H1 (cell line): ENCODE results near the gene PPM1G. TPM values are rescaled to one million over a fixed set of nuclear protein-coding genes. Genes with fewer than 3 reads are reported as not detected.
A peak's percentile ranks its signal among the peaks of the same experiment; 100 is the strongest.

Experiments
- CTCF ChIA-PET: fragments of 300-600 bp; sonication (Branson Sonifier 250); formaldehyde crosslinking; loops from one replicate; lab custom pipeline; 2021; ENCODE audit not compliant: partially characterized antibody; lab: Charles Lee
- POLR2A ChIA-PET: fragments of 300-600 bp; sonication (Branson Sonifier 250); formaldehyde crosslinking; loops from one replicate; lab custom pipeline; 2021; ENCODE audit warnings: inconsistent platforms; ENCODE audit not compliant: partially characterized antibody; lab: Charles Lee
- DNase-seq, 2 experiments: peaks; one replicate each; pipeline versions ENCODE4 v3.0.0 to v3.0.0-alpha.2; 2010 to 2022; ENCODE audit warnings: low spot score in 2 of 2, low read depth in 1 of 2, mixed read lengths in 1 of 2
- FAIRE-seq: peaks from 2 replicates; lab custom pipeline; 2011; peaks lifted over from hg19 to GRCh38; lab: Jason Lieb, UNC
- H2AFZ ChIP-seq: 2 replicates; pipeline ENCODE4 v1.8.1; 2012; ENCODE audit warnings: low read length, inconsistent platforms
- H2AK5ac ChIP-seq: 2 replicates; pipeline ENCODE4 v1.6.1; 2013; ENCODE audit warnings: low read depth, low read length
- H2BK120ac ChIP-seq: replicated peaks from 2 replicates; pipeline ENCODE3; 2013; ENCODE audit warnings: low read depth, low read length, inconsistent platforms
- H2BK12ac ChIP-seq: 2 replicates; pipeline ENCODE4 v1.6.1; 2013; ENCODE audit warnings: low read depth, low read length
- H2BK15ac ChIP-seq: 2 replicates; pipeline ENCODE4 v1.6.1; 2013; ENCODE audit warnings: low read length
- H2BK20ac ChIP-seq: 2 replicates; pipeline ENCODE4 v1.6.1; 2013; ENCODE audit warnings: low read length
- H2BK5ac ChIP-seq: 2 replicates; pipeline ENCODE4 v1.6.1; 2013; ENCODE audit warnings: low read depth, low read length
- H3K14ac ChIP-seq: 2 replicates; pipeline ENCODE4 v1.6.1; 2013; ENCODE audit warnings: inconsistent platforms; ENCODE audit not compliant: insufficient read length
- H3K18ac ChIP-seq: 2 replicates; pipeline ENCODE4 v1.6.1; 2013; ENCODE audit warnings: low read length; ENCODE audit errors: extremely low read depth
- H3K23ac ChIP-seq: 2 replicates; pipeline ENCODE4 v1.6.1; 2013; ENCODE audit warnings: inconsistent platforms; ENCODE audit not compliant: insufficient read length
- H3K23me2 ChIP-seq: 2 replicates; pipeline ENCODE4 v1.6.1; 2013; ENCODE audit warnings: low read depth, low read length
- H3K27ac ChIP-seq: 2 replicates; pipeline ENCODE4 v1.6.1; 2011; ENCODE audit warnings: low read depth, low read length, inconsistent platforms
- H3K27me3 ChIP-seq, 4 experiments: replicated peaks in 1 of 4; 1 replicate in 1 of 4; 2 replicates in 3 of 4; pipeline versions ENCODE4 v1.6.1 to v1.8.1; 2011 to 2013; ENCODE audit warnings: low read length in 3 of 4, mild to moderate bottlenecking in 3 of 4, inconsistent platforms in 2 of 4, mixed read lengths in 2 of 4, moderate library complexity in 1 of 4; ENCODE audit not compliant: control insufficient read depth in 3 of 4, insufficient read depth in 3 of 4; ENCODE audit errors: extremely low read depth in 1 of 4
- H3K36me3 ChIP-seq, 4 experiments: 2 replicates each; pipeline versions ENCODE4 v1.6.1 to v1.8.1; 2011 to 2013; ENCODE audit warnings: mild to moderate bottlenecking in 4 of 4, low read length in 3 of 4, moderate library complexity in 2 of 4, control low read depth in 1 of 4, inconsistent platforms in 1 of 4; ENCODE audit not compliant: insufficient read depth in 4 of 4, control insufficient read depth in 2 of 4
- H3K4ac ChIP-seq: replicated peaks from 2 replicates; pipeline ENCODE3; 2013; ENCODE audit warnings: low read length, low read depth, mixed read lengths, inconsistent platforms; ENCODE audit not compliant: insufficient read length
- H3K4me1 ChIP-seq, 4 experiments: replicated peaks in 1 of 4; 1 replicate in 1 of 4; 2 replicates in 3 of 4; pipeline versions ENCODE4 v1.6.1 to v1.8.1; 2011 to 2013; ENCODE audit warnings: low read length in 3 of 4, inconsistent platforms in 2 of 4, mixed read lengths in 1 of 4; ENCODE audit not compliant: insufficient read depth in 4 of 4, control insufficient read depth in 3 of 4
- H3K4me2 ChIP-seq, 2 experiments: 2 replicates each; pipeline versions ENCODE4 v1.6.1 to v1.8.1; 2011 to 2013; ENCODE audit warnings: low read depth in 2 of 2, low read length in 2 of 2, control low read depth in 1 of 2, inconsistent platforms in 1 of 2, mild to moderate bottlenecking in 1 of 2; ENCODE audit not compliant: insufficient read depth in 1 of 2
- H3K4me3 ChIP-seq, 4 experiments: fragments of 200-600, 300-600 bp in 1 of 4; sonication (generic), shearing (Covaris generic), sonication (Bioruptor Twin) in 1 of 4; 2 replicates each; pipeline versions ENCODE4 v1.5.1 to v1.8.1; 2011 to 2016; ENCODE audit warnings: low read length in 4 of 4, low read depth in 3 of 4, control low read depth in 2 of 4, inconsistent platforms in 2 of 4, mild to moderate bottlenecking in 2 of 4, mixed read lengths in 1 of 4, moderate library complexity in 1 of 4; ENCODE audit not compliant: insufficient read depth in 2 of 4; ENCODE audit errors: extremely low read depth in 1 of 4
- H3K56ac ChIP-seq: replicated peaks from 2 replicates; pipeline ENCODE3; 2013; ENCODE audit warnings: low read depth, mild to moderate bottlenecking, mixed read lengths, low read length, inconsistent platforms; ENCODE audit not compliant: insufficient read length
- H3K79me1 ChIP-seq: 2 replicates; pipeline ENCODE4 v1.6.1; 2013; ENCODE audit warnings: low read depth, low read length, control low read depth
- H3K79me2 ChIP-seq, 2 experiments: 2 replicates each; pipeline versions ENCODE4 v1.6.1 to v1.8.1; 2012 to 2013; ENCODE audit warnings: low read length in 2 of 2, mild to moderate bottlenecking in 2 of 2, inconsistent platforms in 1 of 2; ENCODE audit not compliant: insufficient read depth in 2 of 2, control insufficient read depth in 1 of 2
- H3K9ac ChIP-seq, 4 experiments: replicated peaks in 1 of 4; 1 replicate in 1 of 4; 2 replicates in 3 of 4; pipeline versions ENCODE4 v1.6.1 to v1.8.1; 2011 to 2013; ENCODE audit warnings: low read depth in 3 of 4, low read length in 3 of 4, control low read depth in 2 of 4, mild to moderate bottlenecking in 2 of 4, moderate library complexity in 2 of 4, inconsistent platforms in 1 of 4; ENCODE audit errors: extremely low read depth in 1 of 4
- H3K9me3 ChIP-seq, 2 experiments: 2 replicates each; pipeline versions ENCODE4 v1.6.1 to v1.8.1; 2012 to 2013; ENCODE audit warnings: mild to moderate bottlenecking in 2 of 2, moderate library complexity in 2 of 2, control low read depth in 1 of 2, inconsistent platforms in 1 of 2, low read depth in 1 of 2, low read length in 1 of 2, mixed read lengths in 1 of 2; ENCODE audit not compliant: insufficient read depth in 2 of 2
- H4K20me1 ChIP-seq, 2 experiments: replicated peaks in 1 of 2; 2 replicates each; pipeline versions ENCODE3 to v1.8.1; 2011 to 2013; ENCODE audit warnings: inconsistent platforms in 2 of 2, low read length in 2 of 2, mild to moderate bottlenecking in 1 of 2; ENCODE audit not compliant: insufficient read depth in 2 of 2, control insufficient read depth in 1 of 2
- H4K5ac ChIP-seq: 2 replicates; pipeline ENCODE4 v1.6.1; 2013; ENCODE audit warnings: low read length, low read depth, mixed read lengths, inconsistent platforms; ENCODE audit not compliant: insufficient read length
- H4K8ac ChIP-seq: 2 replicates; pipeline ENCODE4 v1.8.0; 2013; ENCODE audit warnings: mild to moderate bottlenecking, moderate library complexity, low read length, inconsistent platforms; ENCODE audit not compliant: insufficient read depth; ENCODE audit errors: extremely low read depth
- H4K91ac ChIP-seq: replicated peaks from 2 replicates; pipeline ENCODE3; 2013; ENCODE audit warnings: low read length, mixed read lengths, inconsistent platforms; ENCODE audit not compliant: insufficient read length
- GABPA ChIP-seq: IDR thresholded peaks from 2 replicates; pipeline ENCODE4 v1.6.1; 2011; ENCODE audit warnings: mild to moderate bottlenecking, low read length, moderate library complexity, borderline replicate concordance; ENCODE audit not compliant: insufficient read depth
- MAFK ChIP-seq: IDR thresholded peaks from 2 replicates; pipeline ENCODE4 v1.6.1; 2012; ENCODE audit warnings: low read depth, mild to moderate bottlenecking, improper control_type of control experiment, low read length
- RXRA ChIP-seq: IDR thresholded peaks from 2 replicates; pipeline ENCODE4 v1.6.1; 2011; ENCODE audit warnings: low read depth, mild to moderate bottlenecking, low read length, moderate library complexity; ENCODE audit not compliant: insufficient read depth
- SAP30 ChIP-seq: fragments of 300-600 bp; sonication (generic); IDR thresholded peaks from 2 replicates; pipeline ENCODE4 v1.7.1; 2012; ENCODE audit warnings: low read length, moderate library complexity, mild to moderate bottlenecking, inconsistent platforms; ENCODE audit not compliant: insufficient read depth, insufficient replicate concordance
- SUZ12 ChIP-seq: fragments of 200-600 bp; sonication (generic); IDR thresholded peaks from 2 replicates; pipeline ENCODE4 v1.6.1; 2012; ENCODE audit warnings: mild to moderate bottlenecking, inconsistent platforms, low read length, moderate library complexity, mixed read lengths
- TEAD4 ChIP-seq: IDR thresholded peaks from 2 replicates; pipeline ENCODE4 v1.6.1; 2012; ENCODE audit warnings: low read depth, low read length, inconsistent platforms, mixed read lengths
- WGBS, 2 experiments: shearing (Covaris generic) in 1 of 2; methylation state at CpG; one replicate each; pipeline versions ENCODE4 v1.1.6 to v1.1.7; 2013 to 2015; ENCODE audit warnings: low lambda C conversion rate in 2 of 2, mixed read lengths in 2 of 2, inconsistent platforms in 1 of 2, low coverage in 1 of 2, missing lambda C conversion rate in 1 of 2; ENCODE audit not compliant: insufficient replicate concordance in 2 of 2, insufficient coverage in 1 of 2, insufficient read length in 1 of 2; ENCODE audit errors: extremely low coverage in 1 of 2, missing lambda C conversion rate in 1 of 2; 5-methylcytosine and 5-hydroxymethylcytosine counted together
- polyA plus RNA-seq, 7 experiments: library from polyadenylated mRNA; depleted of rRNA in 3 of 7; stranded (reverse) in 5 of 7; unstranded in 2 of 7; fragments of >200 nt in 5 of 7; fragments of 200-250 nt in 2 of 7; gene quantifications; 1 replicate in 5 of 7; 2 replicates in 1 of 7; 4 replicates in 1 of 7; pipeline versions ENCODE4 v1.2.1 to v1.2.3, GENCODE V29; 2011 to 2013; ENCODE audit warnings: missing spikeins in 2 of 7, mixed read lengths in 2 of 7
- total RNA-seq: library from RNA; stranded (reverse); fragmentation: NEBNext Ultra II Directional; extraction: Animal tissue kit (Norgen Biotek cat#: 25700); gene quantifications from 2 replicates; pipeline ENCODE4 v1.2.1, GENCODE V29; 2021
- TF ChIP-seq, protein P1 (sequence below), 3 experiments: IDR thresholded peaks; 1 replicate in 2 of 3; 2 replicates in 1 of 3; pipeline versions ENCODE4 v1.5.1 to v1.6.1; 2011; ENCODE audit warnings: low read length in 3 of 3, mild to moderate bottlenecking in 3 of 3, inconsistent platforms in 2 of 3, low read depth in 1 of 3, moderate library complexity in 1 of 3; ENCODE audit not compliant: insufficient read depth in 1 of 3; ENCODE audit errors: control extremely low read depth in 1 of 3

Gene PPM1G
- total and polyA plus RNA-seq, 2 of the 8 experiments (the other 6 are each of a cell fraction or from before 2014, with no cell fraction given) = 73.3 to 203 TPM

DNA sequence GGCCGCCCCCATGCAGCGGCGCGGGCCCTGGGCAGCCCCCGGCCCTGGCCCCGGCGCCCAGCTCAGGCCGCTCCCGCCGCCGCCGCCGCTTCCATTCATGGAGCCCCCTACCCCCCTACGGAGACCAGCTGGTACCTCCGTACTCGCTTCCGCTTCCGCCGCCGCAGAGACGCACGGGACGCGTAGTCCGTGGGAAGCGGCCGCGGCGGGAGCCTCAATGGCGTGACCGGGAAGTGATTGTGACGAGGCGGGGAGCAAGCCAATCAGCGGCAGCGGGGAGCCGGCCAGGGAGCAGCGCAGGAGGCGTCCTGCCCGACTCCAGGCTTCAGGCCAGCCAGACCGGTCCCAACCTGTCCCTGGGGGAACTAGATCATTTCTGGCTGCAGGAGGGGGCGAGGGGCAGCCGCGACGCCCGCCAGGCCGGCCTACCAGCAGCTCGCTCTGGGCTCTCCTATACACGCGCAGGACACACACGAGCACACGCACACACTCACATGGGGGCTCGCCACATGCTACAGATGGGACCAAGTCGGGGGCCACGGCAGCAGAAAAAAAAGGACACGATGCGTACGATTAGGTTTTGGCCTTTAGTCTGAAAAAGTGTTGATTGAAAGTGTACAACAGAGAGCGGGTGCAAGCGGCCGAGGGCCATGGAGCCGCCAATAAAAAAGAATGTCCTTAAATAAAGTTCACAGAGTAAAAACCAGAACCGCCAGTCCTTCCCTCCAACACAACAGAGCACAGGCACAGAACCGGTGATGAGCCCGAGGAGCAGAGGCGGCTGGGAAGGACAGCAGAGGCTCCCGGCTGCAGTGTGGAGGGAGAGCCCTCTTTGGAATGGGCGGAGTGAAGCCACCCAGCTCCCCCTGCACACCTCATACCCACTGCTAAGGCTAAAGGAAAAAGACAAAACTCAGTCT is 28.5 kb downstream of the PPM1G start, which contains the start of gene ZNF513:
TSS of gene ZNF513 (minus strand) at position 109 of the 920 bp plus-strand sequence. CDS start 208 bp downstream, outside the sequence.
- peak within 1 kb of the TSS; percentile 98 for H4K8ac ChIP-seq
- H3K36me3 ChIP-seq = peaks cover 45 to 69% (median 60%) of the 10 kb centered on the region in 4 experiments
- no peak within 1 kb of the TSS; the same call in 1 of the 2 replicates for H2AK5ac ChIP-seq
- H3K56ac ChIP-seq = peak within 1 kb of the TSS; percentile 63
- peak within 1 kb of the TSS; percentile 65 to 96 (median 82) for H3K4me3 ChIP-seq
- peak within 1 kb of the TSS; percentile 78 to 89 (median 84) for H3K9ac ChIP-seq
- H3K27me3 ChIP-seq = no peaks in the 10 kb centered on the region
- H3K14ac ChIP-seq = peak within 1 kb of the TSS; percentile 0
- H3K4me1 ChIP-seq = peaks cover 0 to 8% (median 2%) of the 10 kb centered on the region in 4 experiments; a peak in 5 of 7 replicates
- 36% methylated on average over 50 of the region's 67 CpGs; no CpG with 5 or more reads in 1 of the 2 experiments for WGBS, 2 experiments
- peak within 1 kb of the TSS; percentile 93 for H3K27ac ChIP-seq
- peak within 1 kb of the TSS; percentile 88 to 96 for H3K4me2 ChIP-seq
- H3K23me2 ChIP-seq = peaks cover 7% of the 10 kb centered on the region
- H4K5ac ChIP-seq = peak within 1 kb of the TSS; percentile 84
- H3K18ac ChIP-seq = peak within 1 kb of the TSS; percentile 93
- DNase-seq (peak; percentile 91 to 94), FAIRE-seq (no peak)
- ChIA-PET CTCF (interaction anchor here (0.9 to 1.3 kb wide), 2 partner anchors 9 to 68 kb away, joined by 3 read pairs; no protein-coding TSS in a partner anchor), POLR2A (interaction anchor here (0.9 to 9.5 kb wide), 23 partner anchors 9 to 283 kb away, joined by 3 to 114 read pairs (median 4); partner anchors contain the start of genes EIF2B4, GTF3C2, MPV17 and NRBP1)
- H2AFZ ChIP-seq = no peak within 1 kb of the TSS
- H2BK12ac ChIP-seq = peak within 1 kb of the TSS; percentile 77
- H4K20me1 ChIP-seq = peaks cover 4 to 8% of the 10 kb centered on the region in 2 experiments
- H3K79me2 ChIP-seq = peaks cover 0 to 12% of the 10 kb centered on the region in 2 experiments; a peak in 2 of 4 replicates
- H2BK120ac ChIP-seq = peak within 1 kb of the TSS; percentile 25
- no peak within 1 kb of the TSS for H2BK20ac ChIP-seq
- H2BK15ac ChIP-seq = 0 out of 2 replicates have a peak within 1 kb of the TSS, but pooled peaks have one; percentile 92
- peak within 1 kb of the TSS; percentile 83 for H4K91ac ChIP-seq
- H3K23ac ChIP-seq = no peak within 1 kb of the TSS
- peak within 1 kb of the TSS; percentile 99 for H2BK5ac ChIP-seq
- H3K9me3 ChIP-seq = no peaks in the 10 kb centered on the region
- peaks cover 9% of the 10 kb centered on the region; the same call in 1 of the 2 replicates for H3K79me1 ChIP-seq
- peak within 1 kb of the TSS; percentile 61 for H3K4ac ChIP-seq
- TF ChIP-seq MAFK = no peak
- TF ChIP-seq GABPA = peak; percentile 93
- TF ChIP-seq SUZ12 = no peak
- no peak for TF ChIP-seq RXRA
- TF ChIP-seq, protein P1, sequence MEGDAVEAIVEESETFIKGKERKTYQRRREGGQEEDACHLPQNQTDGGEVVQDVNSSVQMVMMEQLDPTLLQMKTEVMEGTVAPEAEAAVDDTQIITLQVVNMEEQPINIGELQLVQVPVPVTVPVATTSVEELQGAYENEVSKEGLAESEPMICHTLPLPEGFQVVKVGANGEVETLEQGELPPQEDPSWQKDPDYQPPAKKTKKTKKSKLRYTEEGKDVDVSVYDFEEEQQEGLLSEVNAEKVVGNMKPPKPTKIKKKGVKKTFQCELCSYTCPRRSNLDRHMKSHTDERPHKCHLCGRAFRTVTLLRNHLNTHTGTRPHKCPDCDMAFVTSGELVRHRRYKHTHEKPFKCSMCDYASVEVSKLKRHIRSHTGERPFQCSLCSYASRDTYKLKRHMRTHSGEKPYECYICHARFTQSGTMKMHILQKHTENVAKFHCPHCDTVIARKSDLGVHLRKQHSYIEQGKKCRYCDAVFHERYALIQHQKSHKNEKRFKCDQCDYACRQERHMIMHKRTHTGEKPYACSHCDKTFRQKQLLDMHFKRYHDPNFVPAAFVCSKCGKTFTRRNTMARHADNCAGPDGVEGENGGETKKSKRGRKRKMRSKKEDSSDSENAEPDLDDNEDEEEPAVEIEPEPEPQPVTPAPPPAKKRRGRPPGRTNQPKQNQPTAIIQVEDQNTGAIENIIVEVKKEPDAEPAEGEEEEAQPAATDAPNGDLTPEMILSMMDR (IDR thresholded peaks at IDR 0.05; ENCODE audit: control extremely low read depth in 1 of 3, insufficient read depth in 1 of 3, low read depth in 1 of 3, low read length in 3 of 3) = no peak
- no peak for TF ChIP-seq SAP30
- TF ChIP-seq TEAD4 = no peak
